Ishikawa (cell line): ENCODE results near the gene SLC16A8.

Experiments used
- CEBPB ChIP-seq: IDR thresholded peaks from 2 replicates; pipeline ENCODE4 v1.6.1; 2012
- CREB1 ChIP-seq: IDR thresholded peaks from 2 replicates; pipeline ENCODE4 v1.6.1; 2012; ENCODE audit warnings: low read depth
- EGR1 ChIP-seq: IDR thresholded peaks from 2 replicates; pipeline ENCODE4 v1.6.1; 2012
- EP300 ChIP-seq: IDR thresholded peaks from 2 replicates; pipeline ENCODE4 v1.6.1; 2012; ENCODE audit warnings: borderline replicate concordance
- FOXM1 ChIP-seq: IDR thresholded peaks from 2 replicates; pipeline ENCODE4 v1.6.1; 2012; ENCODE audit warnings: low read depth, borderline replicate concordance
- MAX ChIP-seq: IDR thresholded peaks from 2 replicates; pipeline ENCODE4 v1.6.1; 2012
- NFIC ChIP-seq: IDR thresholded peaks from 2 replicates; pipeline ENCODE4 v1.6.1; 2012
- RAD21 ChIP-seq: IDR thresholded peaks from 2 replicates; pipeline ENCODE4 v1.6.1; 2012; ENCODE audit warnings: low read depth
- REST ChIP-seq: IDR thresholded peaks from 2 replicates; pipeline ENCODE4 v1.6.1; 2012; ENCODE audit warnings: low read depth, mild to moderate bottlenecking
- TAF1 ChIP-seq: IDR thresholded peaks from 2 replicates; pipeline ENCODE4 v1.6.1; 2012; ENCODE audit warnings: low read depth, mild to moderate bottlenecking
- TCF12 ChIP-seq: IDR thresholded peaks from 2 replicates; pipeline ENCODE4 v1.6.1; 2012; ENCODE audit warnings: low read depth
- TEAD4 ChIP-seq: IDR thresholded peaks from 2 replicates; pipeline ENCODE4 v1.6.1; 2012
- USF1 ChIP-seq: IDR thresholded peaks from 2 replicates; pipeline ENCODE4 v1.6.1; 2012
- YY1 ChIP-seq: IDR thresholded peaks from 2 replicates; pipeline ENCODE4 v1.6.1; 2012; ENCODE audit warnings: low read depth
- ZBTB7A ChIP-seq: IDR thresholded peaks from 2 replicates; pipeline ENCODE4 v1.6.1; 2012; ENCODE audit warnings: low read depth

The SLC16A8 gene

GRCh38 chr22:38075105-38075825 lies 8.7 kb downstream of the SLC16A8 start:
- TF ChIP-seq CREB1 (no peak), FOXM1 (no peak), TEAD4 (no peak), EGR1 (no peak), ZBTB7A (no peak), USF1 (no peak), MAX (no peak), TCF12 (no peak), TAF1 (no peak), NFIC (no peak), CEBPB (no peak), REST (no peak), RAD21 (no peak), EP300 (no peak), YY1 (no peak)

- TF ChIP-seq MAX (no peak), TEAD4 (no peak), FOXM1 (no peak), CREB1 (no peak), TCF12 (no peak), NFIC (no peak), EP300 (no peak), USF1 (no peak), YY1 (no peak), REST (no peak), CEBPB (no peak), EGR1 (no peak), ZBTB7A (no peak)
Measured at GRCh38 chr22:38074181-38075104, 9.5 kb downstream of the SLC16A8 start.

GRCh38 chr22:38073150-38074130 lies 10.5 kb downstream of the SLC16A8 start:
- TF ChIP-seq FOXM1, result no peak
- no peak for TF ChIP-seq RAD21
- no peak for TF ChIP-seq NFIC
- no peak for TF ChIP-seq CEBPB
- no peak for TF ChIP-seq TEAD4
- TF ChIP-seq REST, result no peak
- TF ChIP-seq MAX, result no peak
- TF ChIP-seq TAF1, result no peak
- TF ChIP-seq YY1, result no peak
- TF ChIP-seq EGR1, result no peak
- no peak for TF ChIP-seq EP300
- TF ChIP-seq TCF12, result no peak
- TF ChIP-seq ZBTB7A, result no peak
- no peak for TF ChIP-seq CREB1
- no peak for TF ChIP-seq USF1
